Measurements from ENCODE around the gene FASTKD3.

GRCh38 chr5:7851617-7852289 is 17.1 kb downstream of the FASTKD3 start:
- no peak for TF ChIP-seq POLR2AphosphoS5 (IDR thresholded peaks at IDR 0.05)
- TF ChIP-seq EP300 (IDR thresholded peaks at IDR 0.05) = no peak
- TF ChIP-seq CTCF (IDR thresholded peaks at IDR 0.05) = no peak
- no peak for TF ChIP-seq POLR2A (IDR thresholded peaks at IDR 0.05)
